ENCODE data around the gene SLX4.
A peak's percentile ranks its signal among the peaks of the same experiment; 100 is the strongest.

Gene SLX4

GRCh38 chr16:3597676-3598075 lies 13.7 kb downstream of the SLX4 start:
- no peak for TF ChIP-seq CTCF (IDR thresholded peaks at IDR 0.05; ENCODE audit: insufficient read depth, missing control alignments)
- FAIRE-seq: no peak
- no peak for DNase-seq (ENCODE audit: insufficient read length, low spot score)

- FAIRE-seq (no peak), DNase-seq (ENCODE audit: insufficient read length, low spot score) (peak; percentile 4)
- no peak for TF ChIP-seq CTCF (IDR thresholded peaks at IDR 0.05; ENCODE audit: insufficient read depth, missing control alignments)
Observed at GRCh38 chr16:3597226-3597625, 14.2 kb downstream of the SLX4 start.

GRCh38 chr16:3596101-3596861 lies 15.1 kb downstream of the SLX4 start:
- no peak for TF ChIP-seq CTCF (IDR thresholded peaks at IDR 0.05; ENCODE audit: insufficient read depth, missing control alignments)
- DNase-seq (ENCODE audit: insufficient read length, low spot score) (peak; percentile 14), FAIRE-seq (no peak)

- FAIRE-seq (no peak), DNase-seq (ENCODE audit: insufficient read length, low spot score) (no peak)
- no peak for TF ChIP-seq CTCF (IDR thresholded peaks at IDR 0.05; ENCODE audit: insufficient read depth, missing control alignments)
Observed at GRCh38 chr16:3595521-3596021, 15.8 kb downstream of the SLX4 start.

GRCh38 chr16:3595110-3595486 lies 16.3 kb downstream of the SLX4 start:
- FAIRE-seq (no peak), DNase-seq (ENCODE audit: insufficient read length, low spot score) (no peak)
- TF ChIP-seq CTCF (IDR thresholded peaks at IDR 0.05; ENCODE audit: insufficient read depth, missing control alignments): no peak

- no peak for TF ChIP-seq CTCF (IDR thresholded peaks at IDR 0.05; ENCODE audit: insufficient read depth, missing control alignments)
- no peak for DNase-seq (ENCODE audit: insufficient read length, low spot score)
- no peak for FAIRE-seq
Observed at GRCh38 chr16:3594316-3595109, 16.9 kb downstream of the SLX4 start.

- DNase-seq (ENCODE audit: insufficient read length, low spot score) (no peak), FAIRE-seq (no peak)
- TF ChIP-seq CTCF (IDR thresholded peaks at IDR 0.05; ENCODE audit: insufficient read depth, missing control alignments): no peak
Observed at GRCh38 chr16:3592559-3592958, 18.8 kb downstream of the SLX4 start.
